Measurements from ENCODE around the gene DGKH.
"Not testable (repeated sequence)": the region's sequence is repeated elsewhere in the genome, so short reads cannot be mapped to it uniquely, and the experiment has no call there.

DGKH gene

GRCh38 chr13:42129033-42129432 is 80.6 kb downstream of the DGKH start:
- DNase-seq, result no peak
- Histone ChIP-seq H3K27ac (no peak overlapping the region), H3K36me3 (replicated peaks) (peaks cover 24% of the 10 kb centered on the region), H3K4me3 (ENCODE audit: low read depth, low read length) (no peak overlapping the region), H3K27me3 (replicated peaks) (no peaks in the 10 kb centered on the region)
- in situ Hi-C loops (cut with HindIII; ENCODE audit: low pct_ligation_motif_present, low sequenced_read_pairs), result no loop called here
- no peak for TF ChIP-seq CTCF (IDR thresholded peaks at IDR 0.05; ENCODE audit: low read depth, low read length, missing control alignments)

GRCh38 chr13:42136518-42136917 is 88.1 kb downstream of the DGKH start:
- Histone ChIP-seq H3K36me3 (replicated peaks) (no peaks in the 10 kb centered on the region), H3K27ac (no peak overlapping the region), H3K27me3 (replicated peaks) (no peaks in the 10 kb centered on the region), H3K4me3 (ENCODE audit: low read depth, low read length) (no peak overlapping the region)
- in situ Hi-C loops (cut with HindIII; ENCODE audit: low pct_ligation_motif_present, low sequenced_read_pairs), result no loop called here
- no peak for TF ChIP-seq CTCF (IDR thresholded peaks at IDR 0.05; ENCODE audit: low read depth, low read length, missing control alignments)
- DNase-seq, result no peak

- in situ Hi-C loops (cut with HindIII; ENCODE audit: low pct_ligation_motif_present, low sequenced_read_pairs), result no loop called here
- TF ChIP-seq CTCF (IDR thresholded peaks at IDR 0.05; ENCODE audit: low read depth, low read length, missing control alignments), result no peak
- no peak overlapping the region for H3K4me3 ChIP-seq (ENCODE audit: low read depth, low read length)
- H3K27ac ChIP-seq, result no peak overlapping the region
- no peaks in the 10 kb centered on the region for H3K36me3 ChIP-seq (replicated peaks)
- no peaks in the 10 kb centered on the region for H3K27me3 ChIP-seq (replicated peaks)
- DNase-seq, result peak; percentile 35
Observed at GRCh38 chr13:42137856-42138537, 89.5 kb downstream of the DGKH start.

GRCh38 chr13:42140494-42140893 is 92.0 kb downstream of the DGKH start:
- no peaks in the 10 kb centered on the region for H3K27me3 ChIP-seq (replicated peaks)
- no peak for DNase-seq
- in situ Hi-C loops (cut with HindIII; ENCODE audit: low pct_ligation_motif_present, low sequenced_read_pairs), result no loop called here

GRCh38 chr13:42141052-42141451 is 92.6 kb downstream of the DGKH start:
- H3K27me3 ChIP-seq (replicated peaks); H3K4me3 ChIP-seq (ENCODE audit: low read depth, low read length); H3K27ac ChIP-seq; H3K36me3 ChIP-seq (replicated peaks); in situ Hi-C loops (cut with HindIII; ENCODE audit: low pct_ligation_motif_present, low sequenced_read_pairs); DNase-seq: not testable (repeated sequence)

More at GRCh38 chr13:42140494-42140893, 92.0 kb downstream of the DGKH start:
- no peak overlapping the region for H3K4me3 ChIP-seq (ENCODE audit: low read depth, low read length)
- H3K27ac ChIP-seq, result no peak overlapping the region
- no peaks in the 10 kb centered on the region for H3K36me3 ChIP-seq (replicated peaks)
- TF ChIP-seq CTCF (IDR thresholded peaks at IDR 0.05; ENCODE audit: low read depth, low read length, missing control alignments), result no peak

- no peak for DNase-seq
- no peaks in the 10 kb centered on the region for H3K36me3 ChIP-seq (replicated peaks)
- TF ChIP-seq CTCF (IDR thresholded peaks at IDR 0.05; ENCODE audit: low read depth, low read length, missing control alignments), result no peak
- in situ Hi-C loops (cut with HindIII; ENCODE audit: low pct_ligation_motif_present, low sequenced_read_pairs), result no loop called here
- H3K27me3 ChIP-seq (replicated peaks), result no peaks in the 10 kb centered on the region
- H3K27ac ChIP-seq, result no peak overlapping the region
- H3K4me3 ChIP-seq (ENCODE audit: low read depth, low read length), result no peak overlapping the region
Observed at GRCh38 chr13:42146359-42146758, 97.9 kb downstream of the DGKH start.

Measured in brain microvascular endothelial cell (primary cell).